HEK293 (cell line): ENCODE measurements around the gene PPFIBP1.

Experiments used
- GLI2 ChIP-seq: fragments of 450-650 bp; formaldehyde crosslinking; IDR thresholded peaks from 2 replicates; pipeline ENCODE4; 2017; ENCODE audit warnings: missing biosample characterization, missing genetic modification characterization, low read depth, borderline replicate concordance
- HOXC10 ChIP-seq: sonication (generic); formaldehyde crosslinking; IDR thresholded peaks from 2 replicates; pipeline ENCODE4 v1.8.1; 2023; ENCODE audit warnings: mild to moderate bottlenecking, missing genetic modification reagents
- IKZF3 ChIP-seq: fragments of 450-650 bp; IDR thresholded peaks from 2 replicates; pipeline ENCODE4 v1.5.0; 2018; ENCODE audit warnings: missing biosample characterization, mild to moderate bottlenecking, missing genetic modification characterization, moderate library complexity
- KLF10 ChIP-seq: fragments of 450-650 bp; IDR thresholded peaks from 2 replicates; pipeline ENCODE4 v1.5.1; 2018; ENCODE audit warnings: missing biosample characterization, mild to moderate bottlenecking, missing genetic modification characterization
- KLF8 ChIP-seq: fragments of 450-650 bp; formaldehyde crosslinking; IDR thresholded peaks from 2 replicates; pipeline ENCODE4 v1.5.1; 2016; ENCODE audit warnings: missing biosample characterization, missing genetic modification characterization
- PRDM1 ChIP-seq: fragments of 450-650 bp; formaldehyde crosslinking; IDR thresholded peaks from 2 replicates; pipeline ENCODE4; 2016; ENCODE audit warnings: missing biosample characterization, missing genetic modification characterization
- PRDM4 ChIP-seq: fragments of 450-650 bp; formaldehyde crosslinking; IDR thresholded peaks from 2 replicates; pipeline ENCODE4 v1.5.1; 2017; ENCODE audit warnings: missing biosample characterization, missing genetic modification characterization
- PRDM6 ChIP-seq: fragments of 450-650 bp; formaldehyde crosslinking; IDR thresholded peaks from 2 replicates; pipeline ENCODE4 v1.5.1; 2017; ENCODE audit warnings: missing biosample characterization, missing genetic modification characterization
- SALL2 ChIP-seq: fragments of 450-650 bp; formaldehyde crosslinking; IDR thresholded peaks from 2 replicates; pipeline ENCODE4 v1.5.0; 2017; ENCODE audit warnings: missing biosample characterization, mild to moderate bottlenecking, missing genetic modification characterization, borderline replicate concordance
- SCRT2 ChIP-seq: fragments of 450-650 bp; formaldehyde crosslinking; IDR thresholded peaks from 2 replicates; pipeline ENCODE4 v1.5.1; 2016; ENCODE audit warnings: missing biosample characterization, missing genetic modification characterization
- SP3 ChIP-seq: fragments of 450-650 bp; formaldehyde crosslinking; IDR thresholded peaks from 2 replicates; pipeline ENCODE4 v1.5.1; 2016; ENCODE audit warnings: missing biosample characterization, missing genetic modification characterization
- ZBTB11 ChIP-seq: fragments of 450-650 bp; formaldehyde crosslinking; conservative IDR thresholded peaks from 2 replicates; pipeline ENCODE4 v1.5.1; 2016; ENCODE audit warnings: low read depth, missing biosample characterization, missing genetic modification characterization
- ZBTB44 ChIP-seq: fragments of 450-650 bp; IDR thresholded peaks from 2 replicates; pipeline ENCODE4 v1.5.1; 2018; ENCODE audit warnings: missing biosample characterization, mild to moderate bottlenecking, missing genetic modification characterization
- ZBTB8A ChIP-seq: fragments of 450-650 bp; formaldehyde crosslinking; IDR thresholded peaks from 2 replicates; pipeline ENCODE4 v1.5.1; 2016; ENCODE audit warnings: missing biosample characterization, missing genetic modification characterization
- ZEB2 ChIP-seq: fragments of 450-650 bp; formaldehyde crosslinking; IDR thresholded peaks from 2 replicates; pipeline ENCODE4 v1.5.1; 2016; ENCODE audit warnings: missing biosample characterization, missing genetic modification characterization
- ZIC2 ChIP-seq: fragments of 450-650 bp; formaldehyde crosslinking; IDR thresholded peaks from 2 replicates; pipeline ENCODE4 v1.5.1; 2016; ENCODE audit warnings: missing biosample characterization, missing genetic modification characterization
- ZNF10 ChIP-seq: fragments of 450-650 bp; formaldehyde crosslinking; IDR thresholded peaks from 2 replicates; pipeline ENCODE4 v1.5.1; 2017; ENCODE audit warnings: missing biosample characterization, missing genetic modification characterization
- ZNF239 ChIP-seq: fragments of 450-650 bp; formaldehyde crosslinking; IDR thresholded peaks from 2 replicates; pipeline ENCODE4 v1.5.1; 2016; ENCODE audit warnings: missing biosample characterization, missing genetic modification characterization
- ZNF292 ChIP-seq: fragments of 450-650 bp; formaldehyde crosslinking; IDR thresholded peaks from 2 replicates; pipeline ENCODE4 v1.5.1; 2016; ENCODE audit warnings: low read depth, missing biosample characterization, missing genetic modification characterization, borderline replicate concordance
- ZNF302 ChIP-seq: fragments of 450-650 bp; formaldehyde crosslinking; IDR thresholded peaks from 2 replicates; pipeline ENCODE4 v1.5.1; 2016; ENCODE audit warnings: missing biosample characterization, missing genetic modification characterization, low read depth
- ZNF350 ChIP-seq: fragments of 450-650 bp; formaldehyde crosslinking; IDR thresholded peaks from 2 replicates; pipeline ENCODE4 v1.5.0; 2017; ENCODE audit warnings: missing biosample characterization, mild to moderate bottlenecking, missing genetic modification characterization
- ZNF521 ChIP-seq: fragments of 450-650 bp; formaldehyde crosslinking; IDR thresholded peaks from 2 replicates; pipeline ENCODE4 v1.5.1; 2017; ENCODE audit warnings: missing biosample characterization, mild to moderate bottlenecking, missing genetic modification characterization
- ZNF555 ChIP-seq: fragments of 450-650 bp; formaldehyde crosslinking; conservative IDR thresholded peaks from 2 replicates; pipeline ENCODE4 v1.5.1; 2017; ENCODE audit warnings: missing biosample characterization, mild to moderate bottlenecking, missing genetic modification characterization, inconsistent platforms
- ZNF600 ChIP-seq: fragments of 450-650 bp; formaldehyde crosslinking; IDR thresholded peaks from 2 replicates; pipeline ENCODE4 v1.5.1; 2016; ENCODE audit warnings: missing biosample characterization, missing genetic modification characterization
- ZNF626 ChIP-seq: fragments of 450-650 bp; sonication (Bioruptor Pico); formaldehyde crosslinking; IDR thresholded peaks from 2 replicates; pipeline ENCODE4 v1.5.1; 2018; ENCODE audit warnings: missing biosample characterization, missing genetic modification characterization, inconsistent platforms
- ZNF629 ChIP-seq: fragments of 450-650 bp; formaldehyde crosslinking; IDR thresholded peaks from 2 replicates; pipeline ENCODE4 v1.5.1; 2017; ENCODE audit warnings: missing biosample characterization, missing genetic modification characterization
- ZNF660 ChIP-seq: fragments of 450-650 bp; IDR thresholded peaks from 2 replicates; pipeline ENCODE4 v1.5.1; 2018; ENCODE audit warnings: missing biosample characterization, mild to moderate bottlenecking, missing genetic modification characterization
- ZNF701 ChIP-seq: fragments of 450-650 bp; formaldehyde crosslinking; IDR thresholded peaks from 2 replicates; pipeline ENCODE4 v1.5.1; 2016; ENCODE audit warnings: missing biosample characterization, missing genetic modification characterization
- ZXDB ChIP-seq: fragments of 450-650 bp; formaldehyde crosslinking; IDR thresholded peaks from 2 replicates; pipeline ENCODE4 v1.5.1; 2016; ENCODE audit warnings: missing biosample characterization, missing genetic modification characterization

Gene PPFIBP1

GRCh38 chr12:27549801-27550652 lies 26.0 kb downstream of the PPFIBP1 start (continued):
- peak; percentile 37; the same call in 1 of the 2 replicates for TF ChIP-seq IKZF3 (tag by site-specific recombination)
- TF ChIP-seq KLF8 (tag by site-specific recombination), result peak; percentile 59; the same call in 1 of the 2 replicates
- TF ChIP-seq ZNF521 (tag by site-specific recombination), result no peak
- TF ChIP-seq ZEB2 (tag by site-specific recombination), result peak; percentile 54; the same call in 1 of the 2 replicates
- 0 out of 2 replicates have a peak, but pooled peaks have one; percentile 23 for TF ChIP-seq ZXDB
- peak; percentile 16; the same call in 1 of the 2 replicates for TF ChIP-seq PRDM4 (tag by site-specific recombination)
- peak; percentile 41; the same call in 1 of the 2 replicates for TF ChIP-seq KLF10 (tag by site-specific recombination)
- no peak for TF ChIP-seq ZNF302 (tag by site-specific recombination)
- peak; percentile 27; the same call in 1 of the 2 replicates for TF ChIP-seq SCRT2 (tag by site-specific recombination)
- TF ChIP-seq SP3 (tag by site-specific recombination), result no peak; the same call in 1 of the 2 replicates
- no peak for TF ChIP-seq ZNF239 (tag by site-specific recombination)
- TF ChIP-seq ZNF10 (tag by site-specific recombination), result peak; percentile 27; the same call in 1 of the 2 replicates
- 0 out of 2 replicates have a peak, but pooled peaks have one; percentile 11 for TF ChIP-seq ZBTB44 (tag by site-specific recombination)
- no peak for TF ChIP-seq ZNF292 (tag by site-specific recombination)
- peak; percentile 88 for TF ChIP-seq ZNF600 (tag by site-specific recombination)
- peak; percentile 58 for TF ChIP-seq ZIC2 (tag by site-specific recombination)
- TF ChIP-seq ZNF350 (tag by site-specific recombination), result no peak
- TF ChIP-seq ZNF701, result no peak
- TF ChIP-seq PRDM6 (tag by site-specific recombination), result peak; percentile 91
- no peak for TF ChIP-seq ZNF626 (tag by site-specific recombination)
- peak; percentile 54 for TF ChIP-seq ZNF629
- TF ChIP-seq GLI2, result no peak
- peak; percentile 93 for TF ChIP-seq PRDM1 (tag by site-specific recombination)
- TF ChIP-seq ZBTB8A (tag by site-specific recombination), result peak; percentile 54; the same call in 1 of the 2 replicates
- TF ChIP-seq ZNF555, result no peak
- no peak for TF ChIP-seq SALL2 (tag by site-specific recombination)
- peak; percentile 21; the same call in 1 of the 2 replicates for TF ChIP-seq ZBTB11
- no peak for TF ChIP-seq HOXC10 (CRISPR knock-in tag)
- TF ChIP-seq ZNF660 (tag by site-specific recombination), result 0 out of 2 replicates have a peak, but pooled peaks have one; percentile 40
